ENCODE data around the gene LCAT. TPM values are rescaled to one million over a fixed set of nuclear protein-coding genes. Genes with fewer than 3 reads are reported as not detected.
"Not testable (repeated sequence)": the region's sequence is repeated elsewhere in the genome, so short reads cannot be mapped to it uniquely, and the experiment has no call there.

Gene LCAT
- total and polyA plus RNA-seq, 2 experiments from 2014 or later: 13.4 to 13.8 TPM

DNA sequence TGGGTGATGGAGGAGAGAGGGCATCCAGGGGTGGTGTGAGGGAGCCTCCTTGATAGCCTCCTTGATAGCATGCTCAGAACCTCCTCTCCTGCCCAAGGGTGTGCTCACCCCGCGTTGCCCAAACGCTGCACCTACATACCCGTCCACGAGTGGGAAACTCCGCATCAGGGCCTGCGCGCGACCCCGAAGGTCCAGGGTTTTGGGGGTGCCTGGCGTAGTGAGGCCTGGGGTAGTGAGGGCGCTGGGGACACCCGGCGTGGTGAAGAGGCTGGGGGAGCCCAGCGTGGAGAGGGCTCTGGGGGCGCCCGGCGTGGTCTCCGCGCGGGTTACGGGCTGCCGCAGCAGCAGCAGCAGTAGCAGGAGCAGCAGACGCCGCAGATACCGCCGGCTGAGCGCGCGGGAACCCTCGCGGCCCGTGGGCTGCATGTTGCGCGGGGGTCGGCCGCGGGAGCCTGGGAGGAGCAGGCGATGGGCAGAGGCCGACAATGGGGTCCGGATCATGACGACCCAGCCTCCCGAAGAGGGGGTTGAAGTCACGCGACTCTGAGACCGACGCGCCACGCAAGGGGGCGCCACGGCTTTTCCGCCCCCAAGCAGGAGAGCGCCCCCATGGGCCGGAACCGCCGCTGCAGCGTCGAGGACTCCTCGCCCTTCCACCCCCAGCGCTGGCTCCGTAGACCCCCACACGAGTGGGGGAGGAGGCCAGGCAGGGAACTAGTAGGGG is 36.2 kb upstream of the LCAT start, which contains the start of gene DPEP3:
TSS of gene DPEP3 (minus strand) at position 545 of the 724 bp plus-strand sequence. CDS start at position 426, 119 bp downstream.
- DNase-seq (ENCODE audit: low read depth in 1 of 2, low spot score in 1 of 2): peak in 1 of 2 donors; percentile 5
- Histone ChIP-seq H3K4me3 (no peak within 1 kb of the TSS), H3K36me3 (no peaks in the 10 kb centered on the region), H3K9me3 (ENCODE audit: low read depth) (no peaks in the 10 kb centered on the region), H3K27ac (no peak within 1 kb of the TSS), H3K27me3 (peaks cover 3% of the 10 kb centered on the region), H3K4me1 (ENCODE audit: low read depth) (peaks cover 15% of the 10 kb centered on the region)
- TF ChIP-seq, protein P1, sequence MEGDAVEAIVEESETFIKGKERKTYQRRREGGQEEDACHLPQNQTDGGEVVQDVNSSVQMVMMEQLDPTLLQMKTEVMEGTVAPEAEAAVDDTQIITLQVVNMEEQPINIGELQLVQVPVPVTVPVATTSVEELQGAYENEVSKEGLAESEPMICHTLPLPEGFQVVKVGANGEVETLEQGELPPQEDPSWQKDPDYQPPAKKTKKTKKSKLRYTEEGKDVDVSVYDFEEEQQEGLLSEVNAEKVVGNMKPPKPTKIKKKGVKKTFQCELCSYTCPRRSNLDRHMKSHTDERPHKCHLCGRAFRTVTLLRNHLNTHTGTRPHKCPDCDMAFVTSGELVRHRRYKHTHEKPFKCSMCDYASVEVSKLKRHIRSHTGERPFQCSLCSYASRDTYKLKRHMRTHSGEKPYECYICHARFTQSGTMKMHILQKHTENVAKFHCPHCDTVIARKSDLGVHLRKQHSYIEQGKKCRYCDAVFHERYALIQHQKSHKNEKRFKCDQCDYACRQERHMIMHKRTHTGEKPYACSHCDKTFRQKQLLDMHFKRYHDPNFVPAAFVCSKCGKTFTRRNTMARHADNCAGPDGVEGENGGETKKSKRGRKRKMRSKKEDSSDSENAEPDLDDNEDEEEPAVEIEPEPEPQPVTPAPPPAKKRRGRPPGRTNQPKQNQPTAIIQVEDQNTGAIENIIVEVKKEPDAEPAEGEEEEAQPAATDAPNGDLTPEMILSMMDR (IDR thresholded peaks at IDR 0.05; ENCODE audit: low read depth, low read length): peak; percentile 45

DNA sequence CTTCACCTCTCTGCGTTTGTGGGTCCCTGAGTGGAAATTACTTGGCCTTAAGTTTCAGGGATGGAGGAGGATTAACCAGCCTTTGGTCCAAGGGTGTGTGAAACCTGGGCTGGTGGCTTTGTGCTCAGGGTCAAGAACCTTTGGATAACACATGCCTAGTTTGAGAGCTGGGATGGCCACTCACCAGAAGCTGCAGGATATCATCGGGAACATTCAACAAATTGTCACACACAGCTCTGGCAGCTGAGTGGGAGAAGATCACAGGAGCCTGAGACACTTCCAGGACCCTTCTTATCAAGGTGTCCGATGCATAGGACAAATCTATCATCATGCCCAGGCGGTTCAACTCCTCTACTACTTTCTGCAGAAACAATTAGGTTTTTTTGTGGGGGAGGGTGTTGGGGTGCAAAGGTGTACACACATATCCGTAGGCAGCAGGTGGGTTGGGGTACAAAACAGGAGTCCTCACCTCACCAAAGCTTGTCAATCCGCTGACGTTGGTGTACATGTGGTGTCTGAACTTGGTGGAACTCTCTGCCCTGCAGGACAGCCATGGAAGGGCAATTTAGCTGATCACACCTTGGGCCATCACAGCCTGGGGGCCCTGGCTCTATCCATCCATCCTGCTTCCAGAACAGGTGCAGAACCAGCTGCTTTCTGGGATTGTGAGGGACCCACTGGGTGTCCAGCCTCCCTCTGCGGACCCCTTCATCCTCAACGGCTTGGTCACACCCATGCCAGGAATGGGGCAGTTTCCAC is 33.7 kb upstream of the LCAT start:
- H3K27ac ChIP-seq: no peak overlapping the region
- H3K27me3 ChIP-seq: peaks cover 3% of the 10 kb centered on the region
- DNase-seq (ENCODE audit: low read depth in 1 of 2, low spot score in 1 of 2): no peak
- H3K36me3 ChIP-seq: no peaks in the 10 kb centered on the region
- H3K9me3 ChIP-seq (ENCODE audit: low read depth): no peaks in the 10 kb centered on the region
- no peak overlapping the region for H3K4me3 ChIP-seq
- H3K4me1 ChIP-seq (ENCODE audit: low read depth): peaks cover 8% of the 10 kb centered on the region
- TF ChIP-seq, protein P1 (IDR thresholded peaks at IDR 0.05; ENCODE audit: low read depth, low read length): no peak

DNA sequence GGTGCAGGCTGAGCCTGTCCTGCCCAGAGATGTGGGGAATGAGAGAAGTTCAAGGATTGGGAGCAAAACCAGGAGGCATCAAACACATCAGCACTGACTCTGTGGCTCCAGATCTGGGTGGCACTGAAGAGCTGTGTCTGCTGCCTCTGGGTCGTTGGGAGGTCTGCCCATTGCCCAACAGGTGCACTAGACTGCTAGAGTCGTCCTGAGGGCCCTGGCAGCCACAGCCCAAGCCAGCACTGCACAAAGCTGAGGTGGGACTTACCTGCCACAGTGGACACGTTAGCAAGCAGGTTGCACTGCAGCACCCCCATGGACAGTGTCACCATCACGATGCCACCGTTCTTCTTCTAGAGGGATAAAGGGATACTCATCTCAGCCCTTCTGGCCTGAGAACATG is 33.1 kb upstream of the LCAT start:
- Histone ChIP-seq H3K4me1 (ENCODE audit: low read depth) (peaks cover 8% of the 10 kb centered on the region), H3K36me3 (no peaks in the 10 kb centered on the region), H3K4me3 (no peak overlapping the region), H3K27me3 (peaks cover 3% of the 10 kb centered on the region), H3K9me3 (ENCODE audit: low read depth) (no peaks in the 10 kb centered on the region), H3K27ac (no peak overlapping the region)
- TF ChIP-seq, protein P1 (IDR thresholded peaks at IDR 0.05; ENCODE audit: low read depth, low read length): no peak
- no peak for DNase-seq (ENCODE audit: low read depth in 1 of 2, low spot score in 1 of 2)

DNA sequence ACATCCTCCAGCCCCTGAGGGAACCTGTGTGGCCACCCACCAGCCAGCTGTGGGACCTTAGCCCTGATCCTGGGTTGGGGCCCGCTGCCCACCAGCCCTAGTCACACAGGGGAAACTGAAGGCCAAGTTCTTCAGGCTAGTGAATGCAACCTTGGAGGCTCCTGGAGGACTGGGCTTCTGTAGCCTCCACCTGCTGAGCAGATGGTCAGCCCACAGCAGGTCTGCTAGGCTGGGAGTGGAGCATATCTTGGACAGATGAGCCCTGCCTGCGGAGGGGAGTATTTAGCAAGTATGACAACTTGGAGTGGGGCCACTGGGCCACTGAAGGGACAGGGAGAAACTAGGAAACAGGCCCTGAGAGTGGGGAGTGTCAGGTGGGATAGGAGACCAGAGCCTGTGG is 32.3 kb upstream of the LCAT start:
- Histone ChIP-seq H3K4me1 (ENCODE audit: low read depth) (peaks cover 8% of the 10 kb centered on the region), H3K27me3 (peaks cover 3% of the 10 kb centered on the region), H3K4me3 (no peak overlapping the region), H3K27ac (no peak overlapping the region), H3K9me3 (ENCODE audit: low read depth) (no peaks in the 10 kb centered on the region), H3K36me3 (no peaks in the 10 kb centered on the region)
- DNase-seq (ENCODE audit: low read depth in 1 of 2, low spot score in 1 of 2): no peak
- TF ChIP-seq, protein P1 (IDR thresholded peaks at IDR 0.05; ENCODE audit: low read depth, low read length): no peak

DNA sequence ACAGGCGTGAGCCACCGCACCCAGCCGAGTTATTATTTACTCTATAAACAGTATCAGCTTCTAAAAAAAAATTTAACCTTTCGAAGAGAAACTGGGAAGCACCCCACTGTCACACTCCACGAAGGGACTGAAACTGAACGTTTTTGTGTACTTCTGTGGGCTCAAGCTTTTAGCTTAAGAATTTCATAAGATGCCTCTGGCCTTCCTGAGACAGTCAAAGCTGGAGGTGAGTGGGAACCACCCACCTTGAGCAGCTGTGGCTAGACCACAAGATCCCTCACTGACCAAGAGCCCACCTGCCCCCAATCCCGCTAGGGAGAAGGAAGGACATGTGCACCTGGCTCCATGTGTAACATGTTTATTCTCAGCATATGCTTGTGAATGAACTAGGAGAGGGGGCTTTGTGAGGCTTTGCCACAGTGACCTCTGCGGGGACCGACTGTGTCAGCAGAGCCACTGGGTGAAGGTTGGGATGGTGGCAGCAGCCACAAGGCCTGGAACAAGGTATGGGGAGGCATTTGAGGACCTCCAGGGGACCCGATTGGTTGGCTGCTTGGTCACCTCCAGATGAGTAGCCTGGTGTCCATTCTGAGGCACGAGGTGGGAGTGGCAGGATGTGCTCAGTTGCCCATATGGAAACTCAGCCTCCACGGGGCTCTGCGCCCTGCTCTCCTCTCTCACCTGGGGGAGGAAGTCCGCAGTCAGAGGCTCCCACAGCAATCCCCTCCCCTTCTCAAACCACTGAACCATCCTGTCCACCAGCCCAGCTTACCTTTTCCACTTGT is 31.6 kb upstream of the LCAT start:
- Histone ChIP-seq H3K4me3 (no peak overlapping the region), H3K36me3 (no peaks in the 10 kb centered on the region), H3K27me3 (peaks cover 3% of the 10 kb centered on the region), H3K27ac (no peak overlapping the region), H3K4me1 (ENCODE audit: low read depth) (peaks cover 8% of the 10 kb centered on the region), H3K9me3 (ENCODE audit: low read depth) (no peaks in the 10 kb centered on the region)
- TF ChIP-seq, protein P1 (IDR thresholded peaks at IDR 0.05; ENCODE audit: low read depth, low read length): no peak
- no peak for DNase-seq (ENCODE audit: low read depth in 1 of 2, low spot score in 1 of 2)

DNA sequence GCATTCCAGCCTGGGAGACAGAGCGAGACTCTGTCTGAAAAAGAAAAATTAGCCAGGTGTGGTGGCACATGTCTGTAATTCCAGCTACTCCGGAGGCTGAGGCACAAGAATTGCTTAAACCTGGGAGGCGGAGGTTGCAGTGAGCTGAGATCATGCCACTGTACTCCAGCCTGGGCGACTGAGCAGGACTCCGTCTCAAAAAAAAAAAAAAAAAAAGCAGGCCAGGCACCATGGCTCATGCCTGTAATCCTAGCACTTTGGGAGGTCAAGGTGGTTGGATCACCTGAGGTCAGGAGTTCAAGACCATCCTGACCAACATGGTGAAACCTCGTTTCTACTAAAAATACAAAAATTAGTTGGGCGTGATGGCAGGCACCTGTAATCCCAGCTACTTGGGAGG is 28.4 kb upstream of the LCAT start:
- not testable (repeated sequence) for DNase-seq (ENCODE audit: low read depth in 1 of 2, low spot score in 1 of 2); H3K36me3 ChIP-seq

More for the DNA sequence above, 28.4 kb upstream of the LCAT start:
- H3K9me3 ChIP-seq (ENCODE audit: low read depth); H3K27ac ChIP-seq; H3K4me3 ChIP-seq; H3K27me3 ChIP-seq; H3K4me1 ChIP-seq (ENCODE audit: low read depth): not testable (repeated sequence)
